Measurements from ENCODE around the gene GOLGA2. TPM values are rescaled to one million over a fixed set of nuclear protein-coding genes. Genes with fewer than 3 reads are reported as not detected.

GOLGA2 gene
- total RNA-seq, 1 donor from 2014 or later = 105 TPM

GRCh38 chr9:128253140-128253990, 22.4 kb downstream of the GOLGA2 start:
- no peak overlapping the region for H2AFZ ChIP-seq (ENCODE audit: low read depth, low read length)

DNA sequence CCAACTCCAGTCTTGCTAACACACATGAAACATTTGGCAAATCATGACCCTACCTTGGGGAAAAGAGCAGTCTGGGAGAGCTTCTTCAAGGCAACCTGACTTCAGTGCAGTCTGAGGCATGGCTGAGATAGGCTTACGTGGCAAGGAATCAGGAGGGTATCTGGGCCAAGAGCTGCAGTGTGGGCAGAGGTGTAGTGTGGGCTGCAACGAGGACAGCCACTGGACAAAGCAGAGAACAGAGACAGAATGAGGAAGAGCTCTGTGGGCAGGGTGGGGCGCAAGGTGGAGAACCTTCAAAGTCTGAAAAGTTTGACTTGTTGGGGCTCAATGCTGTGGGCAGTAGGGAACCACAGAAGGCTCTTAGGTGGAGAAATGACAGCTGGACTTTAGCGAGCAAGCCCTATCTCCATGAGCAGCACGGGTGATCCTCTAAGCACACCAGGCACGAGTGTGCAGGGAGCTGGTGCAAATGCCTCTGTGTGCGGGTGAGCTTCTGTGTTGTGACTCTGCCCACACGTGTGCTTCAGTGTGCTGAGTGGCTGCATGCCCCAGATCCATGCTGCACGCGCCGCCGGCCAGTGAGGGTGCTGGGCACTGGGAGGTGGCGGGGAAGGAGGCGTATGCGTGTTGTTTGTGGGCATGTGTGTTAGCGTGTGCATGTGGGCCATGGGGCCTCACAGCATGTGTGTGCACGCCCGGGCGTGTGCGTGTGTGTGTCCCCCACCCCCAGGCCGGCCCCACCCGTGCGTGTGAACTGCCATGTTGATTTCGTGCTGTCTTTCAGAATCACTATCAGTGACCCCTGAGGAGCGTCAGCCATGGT, 23.3 kb downstream of the GOLGA2 start:
- Histone ChIP-seq H3K27ac (ENCODE audit: low read depth, low read length) (no peak overlapping the region), H3K4me2 (ENCODE audit: low read length) (no peak overlapping the region), H3K27me3 (ENCODE audit: insufficient read depth, low read length) (no peaks in the 10 kb centered on the region), H2AFZ (ENCODE audit: low read depth, low read length) (no peak overlapping the region), H3K4me3 (ENCODE audit: insufficient read depth, low read depth, low read length) (no peak overlapping the region), H3K9ac (ENCODE audit: low read length) (no peak overlapping the region), H3K4me1 (ENCODE audit: insufficient read depth, low read length) (peaks cover 10% of the 10 kb centered on the region), H3K79me2 (ENCODE audit: insufficient read depth, low read length) (peaks cover 3% of the 10 kb centered on the region), H4K20me1 (ENCODE audit: insufficient read depth, low read length) (peaks cover 27% of the 10 kb centered on the region), H3K9me3 (ENCODE audit: insufficient read depth, low read depth, low read length) (no peaks in the 10 kb centered on the region), H3K36me3 (ENCODE audit: insufficient read depth, low read length) (peaks cover 8% of the 10 kb centered on the region)
- Mint-ChIP-seq H3K4me1 (ENCODE audit: low read depth, unreplicated experiment) (peaks cover 13% of the 10 kb centered on the region), H3K36me3 (ENCODE audit: low read depth, unreplicated experiment) (peaks cover 19% of the 10 kb centered on the region), H3K9me3 (ENCODE audit: unreplicated experiment) (no peaks in the 10 kb centered on the region), H3K4me3 (ENCODE audit: unreplicated experiment) (peak overlapping the region; percentile 64), H3K27me3 (ENCODE audit: low read depth, unreplicated experiment) (no peaks in the 10 kb centered on the region), H3K27ac (ENCODE audit: unreplicated experiment) (no peak overlapping the region)
- no peak for DNase-seq (ENCODE audit: low read depth)
- no peak for TF ChIP-seq EZH2 (IDR thresholded peaks at IDR 0.05; ENCODE audit: insufficient read depth, low read length)
- no peak for TF ChIP-seq CTCF (IDR thresholded peaks at IDR 0.05; ENCODE audit: insufficient read depth, low read depth, low read length)
- FAIRE-seq = no peak

More at GRCh38 chr9:128253140-128253990, 22.4 kb downstream of the GOLGA2 start:
- peaks cover 3% of the 10 kb centered on the region for H3K79me2 ChIP-seq (ENCODE audit: insufficient read depth, low read length)
- no peak overlapping the region for H3K27ac Mint-ChIP-seq (ENCODE audit: unreplicated experiment)
- H3K9me3 Mint-ChIP-seq (ENCODE audit: unreplicated experiment) = no peaks in the 10 kb centered on the region
- no peak overlapping the region for H3K4me3 Mint-ChIP-seq (ENCODE audit: unreplicated experiment)
- TF ChIP-seq EZH2 (IDR thresholded peaks at IDR 0.05; ENCODE audit: insufficient read depth, low read length) (no peak), CTCF (IDR thresholded peaks at IDR 0.05; ENCODE audit: insufficient read depth, low read depth, low read length) (no peak)
- peaks cover 13% of the 10 kb centered on the region for H3K4me1 Mint-ChIP-seq (ENCODE audit: low read depth, unreplicated experiment)
- no peaks in the 10 kb centered on the region for H3K27me3 Mint-ChIP-seq (ENCODE audit: low read depth, unreplicated experiment)
- H4K20me1 ChIP-seq (ENCODE audit: insufficient read depth, low read length) = peaks cover 33% of the 10 kb centered on the region
- H3K27ac ChIP-seq (ENCODE audit: low read depth, low read length) = no peak overlapping the region
- FAIRE-seq (no peak), DNase-seq (ENCODE audit: low read depth) (no peak)
- H3K36me3 Mint-ChIP-seq (ENCODE audit: low read depth, unreplicated experiment) = peaks cover 18% of the 10 kb centered on the region
- H3K27me3 ChIP-seq (ENCODE audit: insufficient read depth, low read length) = no peaks in the 10 kb centered on the region
- H3K4me2 ChIP-seq (ENCODE audit: low read length) = no peak overlapping the region
- no peaks in the 10 kb centered on the region for H3K9me3 ChIP-seq (ENCODE audit: insufficient read depth, low read depth, low read length)
- H3K9ac ChIP-seq (ENCODE audit: low read length) = no peak overlapping the region
- peaks cover 8% of the 10 kb centered on the region for H3K36me3 ChIP-seq (ENCODE audit: insufficient read depth, low read length)
- peaks cover 10% of the 10 kb centered on the region for H3K4me1 ChIP-seq (ENCODE audit: insufficient read depth, low read length)
- no peak overlapping the region for H3K4me3 ChIP-seq (ENCODE audit: insufficient read depth, low read depth, low read length)
